Choroid plexus epithelial cell (primary cell): ENCODE data around the gene PHACTR1.

Source experiments
- DNase-seq: peaks from one replicate; pipeline ENCODE4 v3.0.0-alpha.2; 2010; ENCODE audit warnings: low read depth
- H3K4me3 ChIP-seq: 2 replicates; pipeline ENCODE4 v1.5.1; 2011; ENCODE audit warnings: low read depth, mild to moderate bottlenecking, control low read depth, low read length, moderate library complexity
- CTCF ChIP-seq: conservative IDR thresholded peaks from 2 replicates; pipeline ENCODE4 v1.5.1; 2011; ENCODE audit warnings: low read depth, mild to moderate bottlenecking, control low read depth, inconsistent platforms, low read length, moderate library complexity

The PHACTR1 gene

DNA sequence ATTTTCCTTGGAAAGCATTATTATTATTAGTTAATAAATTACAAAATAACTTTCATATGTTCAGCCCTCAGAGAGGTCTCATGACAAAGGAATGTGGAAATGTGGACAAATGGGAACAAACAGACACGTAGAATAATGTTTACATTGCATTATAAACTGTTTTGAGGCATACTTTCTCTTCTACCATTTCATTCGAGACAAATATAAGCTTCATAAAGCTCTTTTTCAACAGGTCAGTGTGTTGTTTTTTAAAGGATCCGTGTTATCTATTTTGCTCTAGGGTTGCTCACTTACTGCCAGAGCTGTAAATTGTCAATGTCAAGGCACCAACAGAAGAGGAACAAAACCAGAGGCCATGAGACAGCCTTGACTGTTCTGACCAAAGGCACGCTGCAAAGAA, 256.8 kb downstream of the PHACTR1 start:
- H3K4me3 ChIP-seq = no peak overlapping the region
- TF ChIP-seq CTCF = no peak
- peak; percentile 44 for DNase-seq

DNA sequence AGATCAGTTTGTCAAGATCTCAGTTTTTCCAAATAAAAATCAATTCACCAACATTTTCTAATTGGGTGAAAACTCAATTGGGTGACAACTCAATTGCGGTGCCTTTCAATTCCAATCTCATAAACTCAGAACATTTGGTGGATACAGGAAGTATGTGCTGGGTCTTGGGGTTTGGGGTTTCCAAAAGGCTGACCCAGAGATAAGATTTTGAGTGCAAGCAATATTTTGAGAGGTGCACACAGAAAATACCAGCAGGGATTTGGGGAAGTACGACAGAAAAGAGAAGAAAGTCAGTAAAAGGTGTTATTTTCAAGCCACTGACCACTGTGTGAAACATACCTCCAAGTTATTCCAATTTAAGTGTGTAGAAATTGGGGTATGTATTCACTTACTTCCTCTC, 258.0 kb downstream of the PHACTR1 start:
- DNase-seq = no peak
- no peak overlapping the region for H3K4me3 ChIP-seq
- no peak for TF ChIP-seq CTCF

DNA sequence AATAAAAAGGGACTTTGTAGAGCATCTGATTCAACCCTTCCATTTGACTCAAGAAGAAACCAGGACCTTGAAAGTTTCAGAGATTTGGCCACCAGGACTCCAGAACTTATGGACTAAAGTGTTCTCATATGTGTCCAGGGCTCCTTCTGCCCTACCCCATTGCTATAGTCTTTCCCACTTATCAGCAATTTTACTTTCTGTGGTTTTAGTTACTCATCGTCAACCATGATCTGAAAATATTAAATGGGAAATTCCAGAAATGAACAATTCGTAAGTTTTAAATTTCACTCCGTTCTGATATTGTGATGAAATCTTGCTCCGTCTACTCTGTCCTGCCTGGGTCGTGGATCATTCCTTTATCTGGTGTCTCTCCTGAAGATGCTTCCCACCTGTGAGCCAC, 259.8 kb downstream of the PHACTR1 start:
- no peak overlapping the region for H3K4me3 ChIP-seq
- TF ChIP-seq CTCF = no peak
- peak; percentile 36 for DNase-seq

- no peak overlapping the region for H3K4me3 ChIP-seq
- no peak for DNase-seq
- no peak for TF ChIP-seq CTCF
Measured at GRCh38 chr6:12977206-12977605, 260.6 kb downstream of the PHACTR1 start.

GRCh38 chr6:12977806-12978205, 261.2 kb downstream of the PHACTR1 start:
- TF ChIP-seq CTCF = no peak
- no peak for DNase-seq
- H3K4me3 ChIP-seq = no peak overlapping the region

DNA sequence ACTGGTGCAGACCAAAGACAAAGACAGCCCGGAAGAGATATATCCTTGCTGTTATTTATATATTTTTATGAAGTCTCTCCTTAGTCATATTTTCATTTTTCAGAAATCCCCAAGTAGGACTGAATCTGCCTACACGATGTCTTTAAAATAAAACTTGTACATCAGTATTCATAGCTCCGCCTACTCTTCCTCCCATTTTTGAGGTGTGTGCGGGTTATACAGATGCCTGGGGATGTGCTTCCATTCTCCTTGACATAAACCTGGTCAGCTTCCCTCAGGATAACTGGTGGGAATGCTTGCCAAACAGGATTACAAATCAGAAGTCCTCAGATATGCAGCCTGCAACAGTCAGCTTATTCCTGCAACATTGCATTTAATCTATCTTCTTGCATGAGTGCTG, 264.2 kb downstream of the PHACTR1 start:
- TF ChIP-seq CTCF = no peak
- DNase-seq = no peak
- no peak overlapping the region for H3K4me3 ChIP-seq

- TF ChIP-seq CTCF = no peak
- DNase-seq = no peak
- no peak overlapping the region for H3K4me3 ChIP-seq
Measured at GRCh38 chr6:12984776-12985175, 268.2 kb downstream of the PHACTR1 start.
